ENCODE results near the gene FGFR4. TPM values are rescaled to one million over a fixed set of nuclear protein-coding genes. Genes with fewer than 3 reads are reported as not detected.

FGFR4 gene
- total and polyA plus RNA-seq, 2 donors from 2014 or later: 50.2 to 72.6 TPM

DNA sequence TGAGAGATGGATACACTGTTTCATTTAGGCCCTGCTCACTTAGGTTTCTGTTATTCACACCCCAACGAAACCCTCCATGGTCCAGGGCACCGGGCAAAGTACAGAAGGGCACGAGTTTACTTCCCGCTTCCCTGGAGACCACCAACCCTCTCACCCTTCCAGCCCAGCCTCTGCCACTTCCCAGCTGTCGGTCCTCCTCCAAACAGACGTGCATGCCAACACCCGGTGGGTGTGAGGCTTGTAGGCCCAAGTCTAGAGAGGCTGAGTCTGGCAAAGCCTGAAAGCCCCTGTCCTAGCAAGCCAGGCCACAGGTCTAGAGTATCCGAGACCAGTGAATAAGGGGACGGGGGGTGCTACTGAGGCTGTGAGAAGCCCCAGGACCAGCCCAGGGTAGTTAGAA, 7.1 kb upstream of the FGFR4 start:
- FAIRE-seq: no peak
- TF ChIP-seq, protein P1, sequence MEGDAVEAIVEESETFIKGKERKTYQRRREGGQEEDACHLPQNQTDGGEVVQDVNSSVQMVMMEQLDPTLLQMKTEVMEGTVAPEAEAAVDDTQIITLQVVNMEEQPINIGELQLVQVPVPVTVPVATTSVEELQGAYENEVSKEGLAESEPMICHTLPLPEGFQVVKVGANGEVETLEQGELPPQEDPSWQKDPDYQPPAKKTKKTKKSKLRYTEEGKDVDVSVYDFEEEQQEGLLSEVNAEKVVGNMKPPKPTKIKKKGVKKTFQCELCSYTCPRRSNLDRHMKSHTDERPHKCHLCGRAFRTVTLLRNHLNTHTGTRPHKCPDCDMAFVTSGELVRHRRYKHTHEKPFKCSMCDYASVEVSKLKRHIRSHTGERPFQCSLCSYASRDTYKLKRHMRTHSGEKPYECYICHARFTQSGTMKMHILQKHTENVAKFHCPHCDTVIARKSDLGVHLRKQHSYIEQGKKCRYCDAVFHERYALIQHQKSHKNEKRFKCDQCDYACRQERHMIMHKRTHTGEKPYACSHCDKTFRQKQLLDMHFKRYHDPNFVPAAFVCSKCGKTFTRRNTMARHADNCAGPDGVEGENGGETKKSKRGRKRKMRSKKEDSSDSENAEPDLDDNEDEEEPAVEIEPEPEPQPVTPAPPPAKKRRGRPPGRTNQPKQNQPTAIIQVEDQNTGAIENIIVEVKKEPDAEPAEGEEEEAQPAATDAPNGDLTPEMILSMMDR (IDR thresholded peaks at IDR 0.05; ENCODE audit: borderline replicate concordance, extremely low read depth, insufficient read depth): no peak
- H3K36me3 ChIP-seq (ENCODE audit: control insufficient read depth in 2 of 3, insufficient read depth in 3 of 3, low read length in 3 of 3): no peaks in the 10 kb centered on the region
- no peaks in the 10 kb centered on the region for H3K4me1 ChIP-seq (ENCODE audit: control insufficient read depth in 2 of 3, insufficient read depth in 2 of 3, low read depth in 1 of 3, low read length in 3 of 3)
- intact Hi-C loops (cut with DNase I): no loop called here
- no peak overlapping the region for H3K9ac ChIP-seq (ENCODE audit: low read length in 3 of 3)
- H3K27ac ChIP-seq (ENCODE audit: low read depth in 2 of 2, low read length in 2 of 2): no peak overlapping the region
- H3K4me3 ChIP-seq (ENCODE audit: low read length in 3 of 3): no peak overlapping the region
- no peak for DNase-seq
- H3K9me3 ChIP-seq (ENCODE audit: control insufficient read depth in 2 of 3, insufficient read depth in 1 of 3, low read length in 3 of 3): no peaks in the 10 kb centered on the region
- no peaks in the 10 kb centered on the region for H3K27me3 ChIP-seq (ENCODE audit: control insufficient read depth, insufficient read depth, low read length)

DNA sequence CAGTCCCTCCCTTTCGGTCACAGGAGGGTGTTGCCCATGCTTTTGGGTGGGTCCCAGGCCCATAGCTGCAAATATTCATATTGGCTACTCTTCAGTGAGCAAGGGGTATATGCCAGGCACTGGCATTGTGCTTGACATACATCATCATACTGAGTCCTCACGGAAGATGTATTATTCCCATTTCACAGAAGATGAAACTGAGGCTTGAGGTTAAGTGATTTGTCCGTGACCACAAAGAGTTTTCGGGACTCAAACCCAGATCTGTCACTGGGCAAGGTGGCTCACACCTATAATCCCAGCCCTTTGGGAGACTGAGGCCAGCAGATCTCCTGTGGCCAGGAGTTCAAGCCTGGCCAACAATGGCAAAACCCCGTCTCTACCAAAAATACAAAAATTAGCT, 6.5 kb upstream of the FGFR4 start:
- intact Hi-C loops (cut with DNase I): no loop called here

DNA sequence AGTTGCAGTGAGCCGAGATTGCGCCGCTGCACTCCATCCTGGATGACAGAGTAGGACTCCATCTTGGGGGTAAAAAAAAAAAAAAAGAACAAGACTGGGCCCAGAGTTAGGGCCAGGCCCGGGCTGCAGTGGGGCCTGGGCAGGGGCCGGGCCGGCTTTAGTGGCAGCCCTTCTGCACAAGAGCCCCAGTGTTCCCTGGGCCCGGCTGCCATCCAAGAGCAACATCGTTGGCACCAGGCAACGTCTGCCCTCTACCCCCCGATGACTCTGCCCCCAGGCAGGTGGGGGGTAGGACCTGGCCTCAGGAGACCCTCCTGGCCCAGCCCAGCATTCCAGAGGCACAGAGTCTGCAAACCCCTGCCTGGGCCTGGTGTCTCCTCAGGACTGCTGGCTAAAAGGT, 4.9 kb upstream of the FGFR4 start:
- TF ChIP-seq, protein P1 (IDR thresholded peaks at IDR 0.05; ENCODE audit: borderline replicate concordance, extremely low read depth, insufficient read depth): no peak
- no peaks in the 10 kb centered on the region for H3K27me3 ChIP-seq (ENCODE audit: control insufficient read depth, insufficient read depth, low read length)
- no peak for DNase-seq
- H3K4me1 ChIP-seq (ENCODE audit: control insufficient read depth in 2 of 3, insufficient read depth in 2 of 3, low read depth in 1 of 3, low read length in 3 of 3): peaks cover 0 to 5% (median 0%) of the 10 kb centered on the region in 3 donors
- H3K4me3 ChIP-seq (ENCODE audit: low read length in 3 of 3): no peak overlapping the region
- no peaks in the 10 kb centered on the region for H3K9me3 ChIP-seq (ENCODE audit: control insufficient read depth in 2 of 3, insufficient read depth in 1 of 3, low read length in 3 of 3)
- no peak overlapping the region for H3K27ac ChIP-seq (ENCODE audit: low read depth in 2 of 2, low read length in 2 of 2)
- intact Hi-C loops (cut with DNase I): no loop called here
- no peak for FAIRE-seq
- no peaks in the 10 kb centered on the region for H3K36me3 ChIP-seq (ENCODE audit: control insufficient read depth in 2 of 3, insufficient read depth in 3 of 3, low read length in 3 of 3)
- H3K9ac ChIP-seq (ENCODE audit: low read length in 3 of 3): no peak overlapping the region

More for the DNA sequence above, 6.5 kb upstream of the FGFR4 start:
- H3K36me3 ChIP-seq (ENCODE audit: control insufficient read depth in 2 of 3, insufficient read depth in 3 of 3, low read length in 3 of 3): no peaks in the 10 kb centered on the region
- TF ChIP-seq, protein P1 (IDR thresholded peaks at IDR 0.05; ENCODE audit: borderline replicate concordance, extremely low read depth, insufficient read depth): no peak
- no peak for DNase-seq
- H3K4me1 ChIP-seq (ENCODE audit: control insufficient read depth in 2 of 3, insufficient read depth in 2 of 3, low read depth in 1 of 3, low read length in 3 of 3): no peaks in the 10 kb centered on the region
- no peak for FAIRE-seq
- H3K9ac ChIP-seq (ENCODE audit: low read length in 3 of 3): no peak overlapping the region
- no peak overlapping the region for H3K4me3 ChIP-seq (ENCODE audit: low read length in 3 of 3)
- H3K9me3 ChIP-seq (ENCODE audit: control insufficient read depth in 2 of 3, insufficient read depth in 1 of 3, low read length in 3 of 3): no peaks in the 10 kb centered on the region
- no peak overlapping the region for H3K27ac ChIP-seq (ENCODE audit: low read depth in 2 of 2, low read length in 2 of 2)
- no peaks in the 10 kb centered on the region for H3K27me3 ChIP-seq (ENCODE audit: control insufficient read depth, insufficient read depth, low read length)

DNA sequence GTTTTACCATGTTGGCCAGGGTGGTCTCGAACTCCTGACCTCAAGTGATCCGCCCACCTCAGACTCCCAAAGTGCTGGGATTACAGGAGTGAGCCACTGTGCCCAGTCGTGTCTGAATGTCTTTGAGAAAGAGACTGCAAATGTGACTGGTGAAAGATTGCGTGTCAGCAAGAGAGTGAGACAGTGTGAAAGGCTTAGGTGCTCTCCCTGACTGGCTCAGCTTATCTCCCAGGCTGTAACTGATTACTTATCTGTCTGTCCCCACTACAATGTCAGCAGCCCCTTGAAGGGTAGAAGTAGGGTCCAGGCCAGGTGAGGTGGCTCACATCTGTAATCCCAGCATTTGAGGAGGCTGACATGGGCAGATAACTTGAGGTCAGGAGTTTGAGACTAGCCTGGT, 3.4 kb upstream of the FGFR4 start:
- no peak for DNase-seq
- peaks cover 0 to 7% (median 2%) of the 10 kb centered on the region in 3 donors for H3K4me1 ChIP-seq (ENCODE audit: control insufficient read depth in 2 of 3, insufficient read depth in 2 of 3, low read depth in 1 of 3, low read length in 3 of 3)
- H3K4me3 ChIP-seq (ENCODE audit: low read length in 3 of 3): no peak overlapping the region
- H3K27ac ChIP-seq (ENCODE audit: low read depth in 2 of 2, low read length in 2 of 2): no peak overlapping the region
- FAIRE-seq: no peak
- H3K9me3 ChIP-seq (ENCODE audit: control insufficient read depth in 2 of 3, insufficient read depth in 1 of 3, low read length in 3 of 3): no peaks in the 10 kb centered on the region
- no peak overlapping the region for H3K9ac ChIP-seq (ENCODE audit: low read length in 3 of 3)
- TF ChIP-seq, protein P1 (IDR thresholded peaks at IDR 0.05; ENCODE audit: borderline replicate concordance, extremely low read depth, insufficient read depth): no peak
- H3K36me3 ChIP-seq (ENCODE audit: control insufficient read depth in 2 of 3, insufficient read depth in 3 of 3, low read length in 3 of 3): no peaks in the 10 kb centered on the region
- intact Hi-C loops (cut with DNase I): no loop called here
- H3K27me3 ChIP-seq (ENCODE audit: control insufficient read depth, insufficient read depth, low read length): no peaks in the 10 kb centered on the region
